Large intestine (tissue), 3 donors: ENCODE data around the gene C5orf34. TPM values are rescaled to one million over a fixed set of nuclear protein-coding genes. Genes with fewer than 3 reads are reported as not detected.
"Not testable (repeated sequence)": the region's sequence is repeated elsewhere in the genome, so short reads cannot be mapped to it uniquely, and the experiment has no call there.

Experiments
- DNase-seq, 2 donors: peaks; one replicate each; pipeline versions ENCODE4 v3.0.0 to v3.0.0-alpha.2; 2013
- H3K27ac ChIP-seq: one replicate; pipeline ENCODE4 v1.5.1; 2013; ENCODE audit warnings: low read length
- H3K27me3 ChIP-seq: 2 replicates; pipeline ENCODE4 v1.6.1; 2013; ENCODE audit warnings: low read length; ENCODE audit not compliant: control insufficient read depth, insufficient read depth
- H3K36me3 ChIP-seq: 2 replicates; pipeline ENCODE4 v1.6.1; 2013; ENCODE audit warnings: low read length; ENCODE audit not compliant: control insufficient read depth, insufficient read depth
- H3K4me1 ChIP-seq: one replicate; pipeline ENCODE4 v1.6.1; 2013; ENCODE audit warnings: low read length; ENCODE audit not compliant: control insufficient read depth, insufficient read depth
- H3K4me3 ChIP-seq: one replicate; pipeline ENCODE4 v1.5.1; 2013; ENCODE audit warnings: low read length
- H3K9me3 ChIP-seq: one replicate; pipeline ENCODE4 v1.6.1; 2013; ENCODE audit warnings: mild to moderate bottlenecking, low read depth, low read length, moderate library complexity; ENCODE audit not compliant: control insufficient read depth
- WGBS: methylation state at CpG from one replicate; pipeline ENCODE4 v1.1.5; 2013; ENCODE audit warnings: low lambda C conversion rate; ENCODE audit not compliant: insufficient coverage; 5-methylcytosine and 5-hydroxymethylcytosine counted together
- polyA plus RNA-seq: library from polyadenylated mRNA; unstranded; fragments of 120-200 nt; gene quantifications from one replicate; pipeline ENCODE4 v1.2.1, GENCODE V29; 2013

The C5orf34 gene
- polyA plus RNA-seq, 1 donor: 3.0 TPM

- Histone ChIP-seq H3K27ac (peak overlapping the region; percentile 96), H3K9me3 (no peaks in the 10 kb centered on the region), H3K4me3 (peak overlapping the region; percentile 80), H3K36me3 (no peaks in the 10 kb centered on the region), H3K27me3 (no peaks in the 10 kb centered on the region), H3K4me1 (peaks cover 7% of the 10 kb centered on the region)
- DNase-seq: peak; percentile 82 to 94
- WGBS: no CpG with 5 or more reads among the region's 32 CpGs
Measured at GRCh38 chr5:43484106-43484849, 30.7 kb downstream of the C5orf34 start.

DNA sequence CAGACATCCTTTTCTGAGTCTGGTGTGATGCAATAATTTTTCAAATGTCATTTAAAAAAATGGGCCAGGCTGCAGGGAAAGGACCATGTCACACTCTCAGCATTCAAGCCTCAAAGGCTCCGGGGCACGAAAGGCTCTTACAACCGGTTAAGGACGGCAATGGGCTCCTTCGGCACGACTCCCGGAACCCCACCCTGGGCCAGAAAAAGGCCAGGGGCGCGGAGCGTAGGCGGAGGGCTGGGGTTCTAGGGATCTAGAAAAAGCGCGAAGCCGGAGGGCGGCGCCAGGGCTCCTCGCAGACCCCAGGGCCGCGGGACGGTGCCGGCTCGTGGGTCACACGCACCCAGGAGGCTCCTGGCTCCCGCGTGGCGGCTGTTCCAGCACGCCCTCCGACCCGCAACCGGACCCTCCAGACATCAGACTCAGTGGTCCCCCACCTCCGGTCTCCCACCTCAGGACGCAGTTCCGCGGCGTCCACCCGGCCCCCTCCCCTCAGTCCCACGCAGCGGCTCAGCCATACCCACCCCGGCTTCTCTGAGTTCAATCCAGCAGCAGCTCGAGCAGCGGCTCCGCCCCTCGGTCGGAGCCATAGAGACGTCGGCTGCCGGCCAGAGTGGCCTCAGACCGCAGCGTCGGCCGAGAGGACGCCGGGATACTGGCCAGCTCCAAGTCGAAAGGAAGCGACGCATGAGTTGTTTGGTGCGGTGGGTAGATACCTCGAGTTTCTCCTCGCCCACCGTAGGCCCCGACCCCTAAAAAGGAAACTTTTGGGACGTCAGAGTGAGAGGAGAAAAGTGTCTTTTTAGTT, 31.4 kb downstream of the C5orf34 start, which contains the start of gene TMEM267:
Gene TMEM267 (minus strand): TSS at position 568 of the 808 bp plus-strand sequence. CDS start 29,896 bp downstream, outside the sequence.
- peak within 1 kb of the TSS; percentile 96 for H3K27ac ChIP-seq
- no peaks in the 10 kb centered on the region for H3K27me3 ChIP-seq
- H3K9me3 ChIP-seq: no peaks in the 10 kb centered on the region
- peak; percentile 94 to 97 for DNase-seq
- peak within 1 kb of the TSS; percentile 80 for H3K4me3 ChIP-seq
- no CpG with 5 or more reads among the region's 62 CpGs for WGBS
- no peaks in the 10 kb centered on the region for H3K36me3 ChIP-seq
- H3K4me1 ChIP-seq: peaks cover 7% of the 10 kb centered on the region

DNA sequence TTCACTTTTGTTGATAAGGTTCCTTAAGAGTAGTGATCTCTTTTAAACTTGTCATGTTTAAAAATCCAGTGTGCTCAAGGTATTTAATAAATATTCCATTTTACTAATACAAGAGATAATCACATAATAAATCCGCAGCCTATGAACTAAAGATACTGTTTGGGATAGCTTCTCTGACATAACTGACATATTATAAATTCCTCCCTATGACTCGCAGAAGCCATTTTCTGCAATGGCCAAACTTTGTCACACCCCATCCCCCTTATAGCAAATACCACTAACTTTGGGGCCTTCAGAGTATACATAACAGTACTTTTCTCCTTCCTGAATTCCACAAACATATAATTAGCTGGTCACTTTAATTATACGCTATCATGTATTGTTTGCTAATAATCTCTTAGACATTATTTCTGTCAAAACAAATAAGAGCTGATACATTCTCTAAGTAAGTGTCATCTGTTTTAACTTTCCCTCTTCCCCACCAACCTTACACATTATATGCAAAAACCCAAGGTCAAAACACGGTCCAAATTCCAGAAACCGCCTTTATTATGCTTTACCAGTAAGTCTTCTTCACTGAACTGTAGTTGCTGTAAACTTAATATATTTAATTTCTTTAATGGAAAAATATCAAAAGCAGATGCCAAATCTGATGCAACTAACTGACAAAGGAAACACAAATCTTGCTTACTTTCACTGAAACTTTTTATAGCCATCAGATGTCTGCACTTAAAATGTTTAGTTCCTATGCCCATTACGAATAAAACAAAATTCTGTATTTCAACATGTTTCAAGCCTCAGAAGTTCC, 32.3 kb downstream of the C5orf34 start:
- peak in 1 of 2 donors; percentile 53 for DNase-seq
- 39% methylated on average over 3 of the region's 6 CpGs for WGBS

DNA sequence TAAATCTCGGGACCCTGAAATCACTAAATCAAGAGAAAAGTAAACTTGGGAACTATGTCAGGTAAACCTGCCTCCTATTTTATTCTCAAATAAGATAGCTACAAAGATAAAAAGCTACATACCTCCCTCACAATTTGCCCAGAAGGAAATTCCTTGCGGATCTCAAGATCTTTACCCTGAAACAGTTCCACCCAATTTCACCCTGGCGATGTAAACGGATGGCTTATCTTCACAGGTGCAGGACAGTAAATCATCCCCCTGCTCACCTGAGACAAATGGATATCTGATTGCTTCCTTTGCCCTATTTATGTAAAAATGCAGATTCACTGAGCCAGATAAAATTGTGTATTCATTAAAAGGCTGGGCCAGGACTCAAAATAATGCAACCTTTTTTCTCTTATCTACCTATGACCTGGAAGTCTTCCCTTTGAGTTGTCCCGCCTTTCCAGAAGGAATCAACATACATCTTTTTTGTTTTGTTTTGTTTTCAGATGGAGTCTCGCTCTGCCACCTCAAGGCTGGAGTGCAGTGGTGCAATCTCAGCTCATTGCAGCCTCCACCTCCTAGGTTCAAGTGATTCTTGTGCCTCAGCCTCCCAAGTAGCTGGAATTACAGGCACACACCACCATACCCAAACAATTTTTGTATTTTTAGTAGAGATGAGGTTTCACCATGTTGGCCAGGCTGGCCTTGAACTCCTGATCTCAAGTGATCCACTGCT, 45.1 kb downstream of the C5orf34 start:
- peaks cover 2% of the 10 kb centered on the region for H3K36me3 ChIP-seq
- no peaks in the 10 kb centered on the region for H3K4me1 ChIP-seq
- H3K27me3 ChIP-seq: no peaks in the 10 kb centered on the region
- no peak overlapping the region for H3K27ac ChIP-seq
- H3K9me3 ChIP-seq: peaks cover 4% of the 10 kb centered on the region
- WGBS: no CpG with 5 or more reads among the region's 6 CpGs
- no peak overlapping the region for H3K4me3 ChIP-seq
- DNase-seq: no peak

More for the DNA sequence above, 32.3 kb downstream of the C5orf34 start:
- H3K27ac ChIP-seq: peak overlapping the region; percentile 96
- peaks cover 7% of the 10 kb centered on the region for H3K4me1 ChIP-seq
- H3K4me3 ChIP-seq: peak overlapping the region; percentile 80
- no peaks in the 10 kb centered on the region for H3K27me3 ChIP-seq
- H3K36me3 ChIP-seq: no peaks in the 10 kb centered on the region
- no peaks in the 10 kb centered on the region for H3K9me3 ChIP-seq

- peaks cover 2% of the 10 kb centered on the region for H3K36me3 ChIP-seq
- H3K4me1 ChIP-seq: no peaks in the 10 kb centered on the region
- peaks cover 4% of the 10 kb centered on the region for H3K9me3 ChIP-seq
- H3K27ac ChIP-seq: no peak overlapping the region
- no peak for DNase-seq
- no peaks in the 10 kb centered on the region for H3K27me3 ChIP-seq
- H3K4me3 ChIP-seq: no peak overlapping the region
Measured at GRCh38 chr5:43467100-43467499, 47.8 kb downstream of the C5orf34 start.

- no CpG with 5 or more reads among the region's 3 CpGs for WGBS
- H3K4me3 ChIP-seq, H3K4me1 ChIP-seq, H3K27me3 ChIP-seq, H3K9me3 ChIP-seq, DNase-seq, H3K27ac ChIP-seq, H3K36me3 ChIP-seq: not testable (repeated sequence)
Measured at GRCh38 chr5:43465455-43465854, 49.5 kb downstream of the C5orf34 start.

DNA sequence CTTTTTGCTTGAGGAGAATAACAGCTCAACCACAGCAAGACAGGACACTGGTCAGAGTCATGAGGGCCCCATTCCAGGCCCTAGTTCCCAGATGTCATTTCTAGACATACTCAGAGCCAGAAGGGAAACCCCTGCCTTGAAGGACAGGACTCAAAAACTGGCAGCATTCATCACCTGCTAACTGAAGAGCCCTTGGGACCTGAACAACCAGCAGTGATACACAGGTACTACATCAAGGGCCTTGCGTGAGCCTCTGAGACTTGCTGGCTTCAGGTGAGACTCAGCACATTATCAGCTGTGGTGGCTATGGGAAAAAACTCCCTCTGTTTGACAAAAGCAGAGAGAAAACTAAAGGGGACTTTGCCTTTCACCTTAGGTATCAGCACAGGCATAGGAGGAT, 53.9 kb downstream of the C5orf34 start:
- Histone ChIP-seq H3K4me1 (no peaks in the 10 kb centered on the region), H3K27me3 (no peaks in the 10 kb centered on the region), H3K4me3 (no peak overlapping the region), H3K27ac (no peak overlapping the region), H3K36me3 (peaks cover 3% of the 10 kb centered on the region), H3K9me3 (no peaks in the 10 kb centered on the region)
- no peak for DNase-seq
- no CpG with 5 or more reads among the region's 1 CpG for WGBS

DNA sequence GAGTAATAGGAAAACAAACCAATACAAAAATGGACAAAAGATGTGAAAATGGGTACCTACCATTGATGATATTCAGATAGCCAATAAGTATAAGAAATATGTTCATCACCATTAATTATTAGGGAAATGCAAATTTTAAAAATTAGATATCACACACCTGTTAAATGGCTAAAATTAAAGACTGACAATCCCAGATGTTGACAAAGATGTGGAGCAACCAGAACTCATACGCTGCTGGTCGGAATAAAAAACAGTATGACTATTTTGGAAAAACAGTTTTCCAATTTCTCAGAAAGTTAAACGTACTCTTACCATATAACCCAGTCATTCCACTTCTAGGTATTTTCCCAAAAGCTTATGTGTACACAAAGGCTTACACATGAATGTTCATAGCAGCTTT, 58.4 kb downstream of the C5orf34 start:
- H3K4me3 ChIP-seq: no peak overlapping the region
- no peak overlapping the region for H3K27ac ChIP-seq
- no peak for DNase-seq
- peaks cover 6% of the 10 kb centered on the region for H3K36me3 ChIP-seq
- no peaks in the 10 kb centered on the region for H3K27me3 ChIP-seq
- 100% methylated on average over 2 of the region's 3 CpGs for WGBS
- H3K4me1 ChIP-seq: no peaks in the 10 kb centered on the region
- no peaks in the 10 kb centered on the region for H3K9me3 ChIP-seq

GRCh38 chr5:43441575-43441974, 73.4 kb downstream of the C5orf34 start:
- not testable (repeated sequence) for H3K4me1 ChIP-seq, H3K27ac ChIP-seq, H3K4me3 ChIP-seq, H3K36me3 ChIP-seq, H3K9me3 ChIP-seq, DNase-seq, H3K27me3 ChIP-seq
